GM19324 (cell line): Measurements from ENCODE around the gene C3orf70.

Experiments used
- ATAC-seq: cut with Tn5 transposase; IDR thresholded peaks from one replicate; pipeline ENCODE4 v1.9.1; 2021; ENCODE audit warnings: mild to moderate bottlenecking, moderate library complexity; ENCODE audit not compliant: unreplicated experiment, low FRiP score

The C3orf70 gene, protein sequence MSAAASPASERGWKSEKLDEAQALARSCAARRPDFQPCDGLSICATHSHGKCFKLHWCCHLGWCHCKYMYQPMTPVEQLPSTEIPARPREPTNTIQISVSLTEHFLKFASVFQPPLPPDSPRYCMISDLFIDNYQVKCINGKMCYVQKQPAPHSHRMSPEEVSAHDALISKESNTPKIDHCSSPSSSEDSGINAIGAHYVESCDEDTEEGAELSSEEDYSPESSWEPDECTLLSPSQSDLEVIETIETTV

DNA sequence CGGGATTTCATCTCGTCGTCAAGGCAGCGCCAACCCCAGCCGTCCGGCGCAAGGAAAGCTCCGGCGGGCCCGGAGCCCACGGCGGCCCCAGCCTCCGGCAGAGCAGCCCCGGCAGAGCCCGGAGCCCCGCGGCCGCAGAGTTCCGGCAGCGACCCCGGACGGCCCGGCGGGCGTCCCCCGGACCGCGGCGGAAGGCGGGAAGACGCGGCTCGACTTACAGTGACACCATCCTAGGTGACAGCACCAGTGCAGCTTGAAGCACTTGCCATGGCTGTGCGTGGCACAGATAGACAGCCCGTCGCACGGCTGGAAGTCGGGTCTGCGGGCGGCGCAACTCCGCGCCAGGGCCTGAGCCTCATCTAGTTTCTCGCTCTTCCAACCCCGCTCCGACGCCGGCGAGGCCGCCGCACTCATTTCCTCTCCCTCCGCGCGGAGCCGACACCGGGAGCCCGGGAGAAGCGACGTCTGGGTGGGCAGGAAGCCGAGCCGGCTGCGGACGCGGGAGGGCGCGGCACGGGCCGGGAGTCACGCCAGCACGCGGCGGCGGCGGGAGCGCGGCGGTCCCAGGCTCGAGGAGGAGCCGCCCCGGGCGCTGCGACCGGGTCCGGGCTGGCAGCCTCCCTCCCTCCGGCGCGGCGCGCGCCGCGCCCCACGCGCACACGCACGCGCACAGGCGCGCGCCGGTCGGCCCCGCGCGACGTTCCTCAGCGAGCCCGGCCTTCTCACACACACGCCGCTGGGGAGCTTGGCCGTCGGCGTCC lies at the start of gene C3orf70:
Gene C3orf70, minus strand, starts transcription at position 651 of the 761 bp plus-strand sequence. Its CDS starts 237 bp downstream, at position 414.
- ATAC-seq = no peak

DNA sequence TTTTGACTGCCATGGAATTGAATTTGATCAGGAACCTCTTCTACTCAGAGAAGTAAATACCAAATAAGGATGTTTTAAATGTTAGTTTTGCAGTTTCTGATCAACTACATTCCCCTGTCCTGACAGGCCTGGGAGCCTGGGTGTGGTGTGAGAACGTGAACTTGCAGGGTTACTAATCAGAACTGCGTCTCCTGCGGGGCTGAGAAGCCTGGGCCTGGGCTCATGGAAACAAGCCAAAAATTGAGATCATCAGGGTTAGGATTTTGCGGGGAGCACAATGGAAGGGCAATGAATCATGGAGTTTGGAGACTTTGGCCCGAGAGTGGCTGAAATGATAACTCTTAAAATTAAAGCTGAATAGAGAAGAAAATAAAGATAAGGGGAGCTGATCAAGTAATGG lies 47.8 kb upstream of the C3orf70 start:
- ATAC-seq = no peak

DNA sequence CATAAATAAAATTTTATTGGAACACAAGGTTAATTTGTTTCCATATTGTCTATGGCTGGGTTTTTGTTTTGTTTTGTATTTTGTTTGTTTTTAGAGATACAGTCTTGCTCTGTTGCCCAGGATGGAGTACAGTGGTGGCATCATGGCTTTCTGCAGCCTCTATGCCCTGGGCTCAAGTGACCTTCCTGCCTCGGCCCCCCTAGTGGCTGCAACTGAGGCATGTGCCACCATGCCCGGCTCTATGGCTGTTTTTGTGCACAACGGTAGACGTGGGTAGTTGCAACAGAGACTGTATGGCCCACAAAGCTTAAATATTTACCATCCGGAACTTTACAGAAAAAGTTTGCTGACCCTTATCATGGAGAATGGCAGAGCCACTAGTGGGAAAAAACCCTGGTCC lies 46.8 kb upstream of the C3orf70 start:
- ATAC-seq = no peak

DNA sequence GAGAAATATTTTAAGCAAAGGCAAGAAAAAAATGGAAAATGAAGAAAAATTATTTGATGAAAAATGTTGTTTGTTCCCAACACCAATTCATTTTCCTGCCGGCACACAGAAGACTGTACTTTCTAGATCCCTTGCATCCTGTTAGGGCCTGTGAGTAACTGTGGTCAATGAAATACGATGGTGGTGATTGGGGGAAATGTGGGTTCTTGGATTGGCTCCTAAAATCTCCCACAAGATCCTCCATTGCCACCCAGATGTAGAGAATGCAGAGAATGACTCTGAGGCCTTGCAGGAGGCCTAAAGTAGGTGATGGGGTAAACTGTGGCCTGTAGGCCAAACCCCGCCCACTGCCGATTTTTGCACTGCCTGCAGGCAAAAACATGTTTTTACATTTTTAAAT lies 46.3 kb upstream of the C3orf70 start:
- ATAC-seq = no peak

DNA sequence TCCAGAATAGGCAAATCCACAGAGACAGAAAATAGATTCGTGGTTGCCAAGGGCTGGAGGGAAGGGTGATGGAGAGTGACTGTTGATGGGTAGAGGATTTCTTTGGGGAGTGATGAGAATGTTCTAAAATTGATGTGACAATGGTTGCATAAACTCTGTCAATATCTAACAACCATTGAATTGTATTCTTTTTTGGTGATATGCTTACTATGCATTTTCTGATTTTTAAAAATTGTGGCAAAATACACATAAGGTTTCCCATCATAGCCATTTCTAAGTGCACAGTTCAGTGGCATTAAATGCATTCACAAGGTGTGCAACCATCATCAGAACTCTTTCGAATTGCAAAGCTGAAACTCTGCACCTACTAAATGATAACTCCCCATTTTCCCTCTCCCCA lies 44.2 kb upstream of the C3orf70 start:
- no peak for ATAC-seq

DNA sequence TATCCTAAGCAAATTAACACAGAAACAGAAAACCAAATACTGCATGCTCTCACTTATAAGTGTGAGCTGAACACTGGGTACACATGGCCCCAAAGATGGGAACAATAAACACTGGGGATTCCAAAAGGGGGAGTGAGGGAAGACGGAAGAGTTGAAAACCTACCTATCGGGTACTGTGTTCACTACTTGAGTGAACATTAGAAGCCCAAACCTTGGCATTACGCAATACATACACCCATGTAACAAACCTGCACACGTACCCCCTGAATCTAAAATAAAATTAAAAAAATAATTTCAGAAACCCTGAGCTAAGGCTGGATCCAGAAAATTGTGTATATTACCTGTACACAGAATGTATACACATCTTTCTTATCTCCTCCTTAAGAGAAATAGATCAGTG lies 42.8 kb upstream of the C3orf70 start:
- ATAC-seq = no peak

DNA sequence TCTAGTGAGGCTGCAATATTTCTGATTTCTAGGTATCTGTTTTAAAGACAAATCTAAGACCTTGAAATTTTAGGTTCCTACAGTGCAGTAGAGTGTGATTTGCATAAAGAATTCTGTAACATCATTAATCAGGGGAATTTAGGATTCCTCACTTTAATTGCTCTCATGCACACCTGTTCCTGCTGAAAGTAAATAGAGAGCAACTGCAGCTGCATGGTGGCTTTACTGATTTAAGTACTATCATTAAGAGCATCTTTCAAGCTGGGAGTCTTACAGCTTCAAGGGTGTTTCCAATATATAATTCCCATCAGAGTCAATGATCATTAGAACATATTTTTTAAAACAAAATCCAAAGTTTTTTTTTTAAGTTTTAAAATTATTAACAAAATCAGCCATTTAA lies 36.0 kb upstream of the C3orf70 start:
- ATAC-seq = no peak

DNA sequence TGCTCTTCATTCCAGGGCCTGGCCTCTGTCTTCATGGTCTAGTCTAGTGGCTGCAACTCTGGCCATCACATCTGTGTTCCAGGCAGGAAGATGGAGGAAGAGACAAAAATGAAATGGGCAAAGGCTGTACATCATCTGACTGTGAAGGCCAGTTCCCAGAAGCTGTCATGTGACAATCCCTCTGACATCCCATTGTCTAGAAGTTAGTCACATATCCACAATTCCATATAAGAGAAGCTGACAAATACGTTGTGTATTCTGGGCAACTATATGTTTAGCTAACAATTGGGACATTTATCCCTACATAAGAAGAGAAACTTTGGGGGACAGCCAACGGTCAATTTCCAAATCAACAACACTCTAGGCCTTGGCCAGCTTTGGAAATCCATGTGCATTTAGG lies 34.5 kb upstream of the C3orf70 start:
- no peak for ATAC-seq

DNA sequence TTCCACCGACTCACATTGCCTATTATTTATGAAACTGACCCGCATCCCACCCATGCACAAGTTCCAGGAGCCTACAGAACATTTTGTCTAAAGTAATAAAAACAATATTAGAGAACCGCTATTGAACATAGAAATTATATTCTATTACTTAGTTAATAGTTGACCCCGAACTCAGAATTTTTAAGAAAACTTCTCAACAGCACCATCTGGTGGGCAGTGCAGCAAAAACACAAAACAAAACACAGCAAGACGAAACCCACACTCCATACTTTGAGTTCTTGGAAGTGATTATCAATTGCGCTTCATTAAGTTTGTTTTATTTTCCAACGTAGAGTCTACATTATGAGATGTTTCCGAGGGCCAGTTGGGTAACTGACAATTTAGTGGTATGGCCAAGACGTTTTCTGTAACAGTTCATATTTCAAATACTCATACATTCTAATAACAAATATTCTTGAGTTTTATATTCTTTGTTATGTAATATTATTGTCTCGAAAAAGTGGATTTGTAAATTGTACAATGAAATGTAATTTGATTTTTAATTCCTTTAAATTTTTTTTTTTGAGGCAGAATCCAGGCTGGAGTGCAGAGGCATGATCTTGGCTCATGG lies 24.0 kb upstream of the C3orf70 start:
- ATAC-seq = no peak

DNA sequence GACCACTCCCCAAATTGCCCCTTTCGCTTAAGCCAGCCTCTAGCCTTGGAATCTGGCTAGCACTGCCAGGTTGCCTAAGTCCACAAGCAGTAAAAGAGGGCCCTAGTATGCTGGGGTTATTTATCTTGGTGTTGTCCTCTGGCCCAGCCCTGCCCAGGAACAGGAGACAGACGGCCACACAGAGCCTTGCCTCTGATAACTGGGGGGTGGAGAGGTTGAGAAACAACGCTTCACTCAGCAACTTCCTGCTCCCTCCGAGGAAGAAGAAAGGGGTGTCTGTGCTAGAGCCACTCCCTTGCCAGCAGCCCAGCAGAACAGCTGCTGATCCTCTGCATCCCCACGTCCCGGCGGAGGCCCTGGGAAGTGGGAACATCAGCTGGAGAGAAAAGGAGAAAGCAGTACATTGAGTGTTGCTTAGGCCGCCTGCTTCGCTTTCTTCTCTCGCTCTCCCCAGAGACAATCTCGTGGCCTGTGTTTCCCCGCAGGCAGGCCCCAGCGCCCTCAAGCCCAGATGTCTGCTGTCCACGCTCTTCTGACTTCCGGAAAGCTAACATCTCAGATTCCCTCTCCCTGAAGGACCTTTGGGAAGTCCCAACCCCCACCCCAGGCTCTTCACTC lies 22.6 kb upstream of the C3orf70 start:
- ATAC-seq = no peak

DNA sequence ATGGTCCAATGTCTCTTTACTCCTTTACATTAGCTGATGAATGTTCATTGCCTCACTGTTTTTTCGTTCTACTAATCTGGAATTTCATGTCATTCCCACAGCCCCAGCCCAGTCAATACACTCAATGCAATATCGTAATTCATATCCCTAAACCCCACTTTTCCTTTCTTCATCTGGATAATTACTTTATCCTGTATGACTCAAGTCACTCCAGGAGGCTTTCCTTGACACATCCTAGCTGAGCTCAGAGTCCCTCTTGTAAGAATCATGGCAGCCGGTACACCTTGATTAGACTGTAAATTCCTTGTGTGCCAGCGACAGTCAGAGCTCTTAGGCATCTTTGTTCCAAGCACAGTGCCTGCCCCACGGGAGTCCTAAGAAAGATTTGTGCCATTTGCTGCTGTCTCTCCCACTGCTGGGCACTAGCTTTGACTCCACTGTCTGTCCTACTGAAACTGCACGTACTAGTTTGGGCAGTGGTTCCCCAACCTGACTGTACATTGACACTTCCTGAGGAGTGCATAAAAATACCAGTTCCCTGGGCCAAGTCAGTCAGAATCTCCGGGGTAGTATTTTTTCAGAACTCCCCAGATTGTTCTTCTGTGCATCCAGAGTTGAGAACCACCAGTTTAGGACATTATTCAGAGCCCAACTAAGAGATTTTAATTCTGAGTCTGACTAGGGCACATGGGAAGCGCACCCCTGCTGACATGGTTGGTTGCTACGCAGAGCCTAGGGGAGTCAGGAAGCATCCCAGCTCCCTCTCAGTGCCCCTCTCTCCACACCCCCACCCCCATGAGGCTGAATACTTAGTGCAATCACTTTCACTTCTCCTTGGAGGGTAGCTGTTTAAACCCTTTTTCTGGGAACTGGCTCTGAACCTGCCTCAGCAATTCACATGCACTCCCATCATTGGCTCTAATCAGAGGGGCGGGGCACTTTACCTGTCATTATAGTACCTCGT lies 19.5 kb upstream of the C3orf70 start:
- ATAC-seq = no peak

DNA sequence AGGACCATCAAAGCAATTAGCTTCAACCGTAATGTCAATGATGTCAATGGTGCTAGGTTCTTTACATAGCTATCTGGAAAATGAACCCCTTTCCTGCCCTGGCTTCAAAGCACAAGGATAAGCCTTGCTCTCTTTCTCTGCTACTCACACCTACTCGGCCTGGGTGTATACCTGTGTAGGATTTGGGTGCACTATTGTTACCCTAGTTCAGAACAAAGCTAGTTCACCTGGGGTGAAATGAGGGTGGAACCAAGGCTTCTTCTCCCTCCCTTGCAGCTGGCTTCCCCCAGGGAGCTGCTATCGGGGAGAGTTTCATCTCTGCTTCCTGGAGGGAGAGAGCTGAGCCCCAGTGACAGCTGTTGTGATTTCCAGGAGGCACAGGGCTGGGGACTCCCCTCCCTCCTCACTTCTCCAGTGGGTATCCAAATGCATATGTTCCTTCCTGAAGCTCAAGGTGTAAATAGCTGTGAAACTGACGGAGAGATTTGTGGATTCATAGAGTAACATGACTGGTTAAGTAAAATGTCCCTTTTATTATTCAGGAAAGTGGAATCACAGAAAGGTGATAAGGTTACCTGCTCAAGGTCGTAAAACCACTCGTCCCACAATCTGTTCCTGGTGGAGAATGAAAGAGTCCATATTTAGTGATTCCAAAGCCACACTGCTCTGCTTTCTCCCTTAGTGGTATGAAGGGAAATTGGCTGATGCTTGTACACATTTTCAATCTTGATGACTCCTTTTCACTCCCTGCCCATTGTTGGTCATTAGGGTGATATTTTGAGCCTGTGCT lies 11.8 kb upstream of the C3orf70 start:
- no peak for ATAC-seq

DNA sequence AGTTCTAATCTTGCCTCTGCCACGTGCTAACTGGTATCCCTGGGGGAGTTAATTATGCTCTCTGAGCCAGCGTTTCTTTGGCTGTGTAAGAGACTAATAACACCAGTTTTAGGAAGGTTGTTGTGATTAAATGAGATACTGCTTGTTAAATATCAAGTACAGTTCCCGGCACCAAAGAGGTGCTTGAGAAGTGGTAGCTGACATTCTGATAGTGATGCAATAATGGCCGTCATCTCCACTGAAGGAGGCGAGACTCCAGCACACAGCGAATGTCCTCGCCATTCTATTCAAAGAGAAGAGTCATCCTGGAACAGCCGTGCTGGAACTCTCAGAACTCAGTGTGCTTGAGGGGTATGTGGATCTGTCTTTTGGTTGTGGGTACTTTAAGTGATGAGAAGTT lies 9.8 kb upstream of the C3orf70 start:
- ATAC-seq = no peak

DNA sequence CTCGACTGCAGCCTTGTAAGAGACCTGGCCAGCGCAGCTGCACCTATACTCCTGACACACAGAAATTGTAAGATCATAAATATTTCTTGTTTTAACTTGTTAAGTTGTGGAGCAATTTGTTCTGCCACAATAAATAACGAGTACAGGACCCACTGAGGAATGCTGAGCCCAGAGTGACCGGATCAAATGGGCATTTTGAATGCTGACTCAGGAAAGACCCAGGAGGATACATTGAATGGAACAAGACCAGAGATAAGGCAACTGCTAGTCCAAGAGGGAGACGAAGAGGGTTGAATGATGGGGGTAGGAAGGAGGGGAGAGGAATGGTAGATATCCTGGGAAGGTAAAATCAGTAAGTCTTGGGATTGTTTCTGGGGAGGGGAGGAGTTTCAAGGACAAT lies 8.9 kb upstream of the C3orf70 start:
- ATAC-seq = no peak

DNA sequence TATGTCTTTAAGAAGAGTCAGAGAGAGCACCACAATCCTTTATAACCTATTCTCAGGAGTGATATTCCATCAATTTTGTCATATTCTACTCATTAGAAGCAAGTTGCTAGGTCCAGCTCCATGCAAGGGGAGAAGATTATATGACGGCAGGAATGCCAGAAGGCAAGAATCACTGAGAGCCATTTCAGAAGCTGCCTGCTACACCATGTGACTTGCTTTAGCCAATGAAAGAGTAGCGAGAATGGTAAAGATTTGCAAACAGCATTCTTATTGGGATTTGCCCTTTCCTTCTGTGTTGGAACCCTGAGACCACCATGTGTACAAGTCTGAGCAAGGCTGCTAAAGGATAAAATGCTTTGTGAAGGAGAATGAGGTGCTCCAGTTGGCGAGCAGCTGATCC lies 4.5 kb upstream of the C3orf70 start:
- no peak for ATAC-seq

DNA sequence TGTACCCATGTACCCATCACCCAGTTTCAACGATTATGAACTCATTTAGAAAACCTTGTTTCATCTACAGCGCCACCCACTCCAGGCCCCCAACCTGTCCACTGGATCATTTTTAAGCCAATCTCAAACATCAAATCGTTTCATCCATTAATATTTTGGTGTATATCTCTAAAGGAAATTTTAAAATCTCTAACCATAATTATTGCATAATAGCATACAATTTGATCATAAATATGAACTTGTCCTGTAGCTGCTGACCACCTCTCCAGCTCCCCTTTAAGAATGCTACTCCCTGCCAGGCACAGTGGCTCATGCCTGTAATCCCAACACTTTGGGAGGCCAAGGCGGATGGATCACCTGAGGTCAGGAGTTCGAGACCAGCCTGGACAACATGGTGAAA lies 2.8 kb upstream of the C3orf70 start:
- ATAC-seq = no peak

DNA sequence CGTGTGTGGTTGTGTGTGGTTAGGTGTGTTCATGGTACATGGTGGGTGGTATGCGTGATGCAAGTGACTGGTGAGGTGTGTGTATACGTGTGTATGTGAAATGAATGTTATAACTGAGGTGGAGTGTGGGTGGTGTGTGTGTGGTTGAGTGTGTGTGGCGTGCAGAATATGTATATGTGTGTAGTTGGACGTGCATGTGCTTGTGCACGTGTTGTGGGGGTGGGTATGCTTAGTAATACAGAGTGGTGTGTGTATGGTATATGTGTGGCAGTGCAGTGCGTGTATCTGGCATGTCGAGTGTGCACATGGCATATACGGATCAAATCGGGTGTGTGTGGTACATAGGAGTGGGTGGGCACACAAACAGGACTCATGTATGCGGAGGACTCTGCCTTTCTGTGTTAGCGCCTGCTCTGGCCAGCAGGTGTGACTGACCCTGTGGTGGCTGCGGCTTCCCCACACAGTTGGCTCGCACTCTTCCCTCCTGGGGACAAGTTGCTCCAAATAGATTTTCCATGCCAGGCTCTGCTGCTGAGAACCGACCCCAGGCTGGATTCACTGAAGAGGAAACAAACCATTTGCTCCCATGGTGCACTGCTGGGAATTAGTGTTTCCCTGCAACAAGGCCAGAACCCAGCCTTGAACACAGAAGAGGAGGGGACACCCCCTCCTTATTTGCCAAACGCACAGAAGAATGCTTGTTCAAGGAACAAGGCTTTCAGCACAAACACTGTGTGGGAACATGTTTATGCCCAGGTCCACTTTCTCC lies 1.2 kb upstream of the C3orf70 start:
- no peak for ATAC-seq

DNA sequence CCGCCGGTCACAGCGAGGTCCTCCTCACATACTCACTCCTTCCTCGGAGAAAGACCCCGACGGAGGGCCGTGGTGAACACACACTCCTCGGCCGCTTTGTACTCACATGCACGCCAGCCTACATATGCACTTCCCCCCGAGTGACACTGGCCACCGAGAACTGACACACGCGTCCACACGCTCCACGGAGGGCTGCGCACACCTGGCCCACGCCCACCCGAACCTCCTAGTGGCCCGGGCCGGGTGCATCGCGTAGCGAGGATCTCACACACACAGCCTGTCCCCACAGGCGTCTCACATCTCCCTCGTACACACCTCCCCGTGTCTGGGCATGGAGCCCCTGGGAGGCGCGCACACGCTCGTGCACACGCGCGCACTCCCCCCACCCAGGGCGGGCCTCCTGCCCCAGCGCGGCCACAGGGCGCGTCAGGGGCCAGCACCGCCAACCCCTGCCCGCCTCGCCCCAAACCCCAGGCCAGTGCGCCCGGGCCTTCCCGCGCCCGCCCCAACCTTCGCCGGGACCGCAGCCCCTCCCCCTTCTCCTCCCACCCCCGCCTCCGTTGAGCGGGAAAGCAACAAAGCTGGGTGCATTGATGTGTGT lies 411 bp upstream of the C3orf70 start:
- no peak for ATAC-seq
